ENCODE data around the gene MT3.

- TF ChIP-seq POLR2A (IDR thresholded peaks at IDR 0.05) (no peak), EP300 (IDR thresholded peaks at IDR 0.05) (no peak), CTCF (IDR thresholded peaks at IDR 0.05) (no peak), POLR2AphosphoS5 (IDR thresholded peaks at IDR 0.05) (no peak)
Measured at GRCh38 chr16:56560447-56560846, 28.9 kb upstream of the MT3 start.

Data from sigmoid colon (tissue), 4 donors.